Aortic smooth muscle cell (primary cell): ENCODE results near the gene NLRP12. TPM values are rescaled to one million over a fixed set of nuclear protein-coding genes. Genes with fewer than 3 reads are reported as not detected.

Source experiments
- total RNA-seq: library from RNA; depleted of rRNA; stranded (reverse); fragments of >200 nt; gene quantifications from 2 replicates; pipeline ENCODE4 v1.2.3, GENCODE V29; 2014

The NLRP12 gene, protein sequence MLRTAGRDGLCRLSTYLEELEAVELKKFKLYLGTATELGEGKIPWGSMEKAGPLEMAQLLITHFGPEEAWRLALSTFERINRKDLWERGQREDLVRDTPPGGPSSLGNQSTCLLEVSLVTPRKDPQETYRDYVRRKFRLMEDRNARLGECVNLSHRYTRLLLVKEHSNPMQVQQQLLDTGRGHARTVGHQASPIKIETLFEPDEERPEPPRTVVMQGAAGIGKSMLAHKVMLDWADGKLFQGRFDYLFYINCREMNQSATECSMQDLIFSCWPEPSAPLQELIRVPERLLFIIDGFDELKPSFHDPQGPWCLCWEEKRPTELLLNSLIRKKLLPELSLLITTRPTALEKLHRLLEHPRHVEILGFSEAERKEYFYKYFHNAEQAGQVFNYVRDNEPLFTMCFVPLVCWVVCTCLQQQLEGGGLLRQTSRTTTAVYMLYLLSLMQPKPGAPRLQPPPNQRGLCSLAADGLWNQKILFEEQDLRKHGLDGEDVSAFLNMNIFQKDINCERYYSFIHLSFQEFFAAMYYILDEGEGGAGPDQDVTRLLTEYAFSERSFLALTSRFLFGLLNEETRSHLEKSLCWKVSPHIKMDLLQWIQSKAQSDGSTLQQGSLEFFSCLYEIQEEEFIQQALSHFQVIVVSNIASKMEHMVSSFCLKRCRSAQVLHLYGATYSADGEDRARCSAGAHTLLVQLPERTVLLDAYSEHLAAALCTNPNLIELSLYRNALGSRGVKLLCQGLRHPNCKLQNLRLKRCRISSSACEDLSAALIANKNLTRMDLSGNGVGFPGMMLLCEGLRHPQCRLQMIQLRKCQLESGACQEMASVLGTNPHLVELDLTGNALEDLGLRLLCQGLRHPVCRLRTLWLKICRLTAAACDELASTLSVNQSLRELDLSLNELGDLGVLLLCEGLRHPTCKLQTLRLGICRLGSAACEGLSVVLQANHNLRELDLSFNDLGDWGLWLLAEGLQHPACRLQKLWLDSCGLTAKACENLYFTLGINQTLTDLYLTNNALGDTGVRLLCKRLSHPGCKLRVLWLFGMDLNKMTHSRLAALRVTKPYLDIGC
- total RNA-seq: under 0.01 TPM in 1 of 2 replicates, not detected in the other

DNA sequence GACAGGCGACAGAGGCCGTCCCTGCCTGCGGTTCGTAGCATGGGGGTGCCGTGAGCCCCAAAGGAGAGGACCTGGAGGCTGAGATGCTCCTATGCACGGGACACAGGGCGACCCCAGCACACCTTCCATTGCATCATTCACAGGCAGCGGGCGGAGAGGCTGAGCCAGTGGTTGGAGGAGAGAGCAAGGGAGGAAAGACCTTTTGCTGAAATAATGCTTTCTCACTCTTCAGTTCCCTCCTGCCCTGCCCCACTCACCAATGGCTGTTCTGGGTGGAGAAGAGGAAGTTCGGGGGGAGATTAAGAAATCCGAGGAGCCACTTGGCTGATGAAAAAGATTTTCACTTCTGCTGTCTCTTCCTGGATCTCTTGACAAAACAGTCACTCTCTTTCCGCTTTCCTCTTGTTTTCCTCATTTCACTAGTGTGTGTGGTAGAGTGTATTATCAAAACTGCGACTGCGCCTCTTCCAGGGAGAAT, at the start of gene NLRP12:
NLRP12 (minus strand) TSS at position 181 of the 478 bp plus-strand sequence; CDS start at position 41, 140 bp downstream.

DNA sequence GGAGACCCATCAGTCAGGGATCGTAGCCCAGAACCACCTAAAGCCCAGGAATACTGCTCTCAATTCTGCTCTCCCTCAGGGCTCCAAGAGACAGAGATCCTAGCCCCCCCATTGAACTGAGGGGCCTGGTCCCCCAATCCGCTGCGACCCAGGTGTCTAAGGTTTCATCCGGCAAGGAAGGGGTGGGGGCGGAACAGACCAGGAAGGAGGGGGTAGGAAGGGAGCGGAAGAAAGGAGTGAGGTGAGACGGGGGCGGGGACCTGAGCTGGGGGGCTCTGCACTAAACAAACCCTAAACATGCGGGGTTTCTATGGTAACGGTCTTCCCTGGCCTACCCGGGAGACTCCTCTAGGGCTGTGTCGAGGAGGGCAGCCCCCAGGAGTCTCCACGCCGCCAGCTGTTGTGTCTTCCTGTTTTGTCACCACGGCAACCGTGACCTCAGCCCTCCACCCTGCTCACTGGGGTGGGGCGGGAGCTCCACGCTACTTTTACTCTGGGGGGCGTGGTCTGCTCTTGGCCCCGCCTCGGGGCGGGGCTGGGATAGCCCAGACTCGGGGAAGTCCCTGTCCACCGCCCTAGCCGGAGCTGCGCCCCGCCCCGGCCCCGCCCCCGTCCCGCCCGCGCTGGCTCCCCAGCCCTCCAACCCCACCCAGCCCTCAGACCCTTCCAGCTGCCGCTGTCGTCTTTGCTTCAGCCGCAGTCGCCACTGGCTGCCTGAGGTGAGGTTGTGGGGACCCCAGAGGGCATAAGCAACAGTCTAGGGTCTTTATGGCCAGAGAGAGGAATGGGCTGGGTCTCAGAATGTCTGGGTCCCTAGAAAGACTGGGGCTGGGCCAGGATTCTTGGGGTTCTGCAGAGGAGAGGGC, 43.3 kb upstream of the NLRP12 start, which contains the start of gene MYADM:
MYADM (plus strand) TSS at position 659 of the 866 bp plus-strand sequence. CDS start 5,647 bp downstream, outside the sequence.

Other genes with a start within 250 kb of the NLRP12 start
- not detected in 2 replicates for gene DPRX, start 192.3 kb downstream of the NLRP12 start, total RNA-seq
- 8.6 and 16.4 TPM in 2 replicates for gene MYADM, start 43.6 kb upstream of the NLRP12 start, total RNA-seq
- 0.19 and 0.26 TPM in 2 replicates for gene PRKCG, start 57.9 kb upstream of the NLRP12 start, total RNA-seq
- 0.13 and 0.75 TPM in 2 replicates for gene CACNG7, start 85.0 kb upstream of the NLRP12 start, total RNA-seq
- 0.12 and 0.26 TPM in 2 replicates for gene CACNG8, start 138.6 kb upstream of the NLRP12 start, total RNA-seq
- gene CACNG6, start 167.3 kb upstream of the NLRP12 start, total RNA-seq: 0.37 and 0.53 TPM in 2 replicates
- not detected in 2 replicates for gene VSTM1, start 239.6 kb upstream of the NLRP12 start, total RNA-seq